ENCODE data around the gene RHBDD2.

- no peak for TF ChIP-seq CTCF (IDR thresholded peaks at IDR 0.05)
- TF ChIP-seq POLR2AphosphoS5 (IDR thresholded peaks at IDR 0.05) = no peak
- no peak for TF ChIP-seq POLR2A (IDR thresholded peaks at IDR 0.05)
These were observed 29.3 kb upstream of the RHBDD2 start for GRCh38 chr7:75849573-75849972.
